Adrenal gland (tissue), 12 donors: ENCODE results near the gene PEA15. TPM values are rescaled to one million over a fixed set of nuclear protein-coding genes. Genes with fewer than 3 reads are reported as not detected.

Experiments
- DNase-seq, 7 donors: peaks; one replicate each; pipeline ENCODE4 v3.0.0-alpha.2; 2019 to 2020
- H3K27ac ChIP-seq, 5 donors: fragments of 200-600 bp; sonication (generic) in 4 of 5; 1 replicate in 3 of 5; 2 replicates in 2 of 5; pipeline versions ENCODE4 v1.5.1 to v1.8.0; 2016 to 2020; ENCODE audit warnings: mild to moderate bottlenecking in 1 of 5
- H3K27me3 ChIP-seq: fragments of 200-600 bp; 2 replicates; pipeline ENCODE4 v1.8.0; 2021
- H3K36me3 ChIP-seq, 2 donors: fragments of 200-600 bp; replicated peaks in 1 of 2; 1 replicate in 1 of 2; 2 replicates in 1 of 2; pipeline versions ENCODE4 v1.5.1 to v1.8.0; 2018 to 2022
- H3K4me1 ChIP-seq, 2 donors: fragments of 200-600 bp; replicated peaks in 1 of 2; 1 replicate in 1 of 2; 2 replicates in 1 of 2; pipeline versions ENCODE4 v1.5.1 to v1.8.0; 2018 to 2021
- H3K4me3 ChIP-seq, 4 donors: fragments of 200-600 bp; sonication (generic) in 3 of 4; one replicate each; pipeline ENCODE4 v1.5.1; 2016 to 2018
- H3K9me3 ChIP-seq, 3 donors: fragments of 200-600 bp; sonication (generic) in 1 of 3; replicated peaks in 1 of 3; 1 replicate in 2 of 3; 2 replicates in 1 of 3; pipeline versions ENCODE4 v1.5.1 to v1.8.0; 2016 to 2021
- POLR2A ChIP-seq, 2 donors: fragments of 450-650 bp; IDR thresholded peaks; one replicate each; pipeline ENCODE4 v1.6.1; 2017; ENCODE audit warnings: antibody characterized with exemption in 2 of 2, mild to moderate bottlenecking in 2 of 2, moderate library complexity in 1 of 2
- WGBS, 4 donors: extraction: QIAGEN DNeasy Blood & Tissue Kit in 2 of 4; methylation state at CpG; one replicate each; pipeline versions ENCODE4 v1.1.5 to v1.1.7; 2013 to 2017; 5-methylcytosine and 5-hydroxymethylcytosine counted together
- intact Hi-C, 2 donors: fragments of 100-400 bp; cut with DNase I; formaldehyde crosslinking; loops; one replicate each; pipeline versions ENCODE4 v1.14.1 to v1.15.0; 2022 to 2023
- polyA plus RNA-seq, 3 donors: library from polyadenylated mRNA; stranded (reverse); fragments of 200-250 nt in 2 of 3; fragments of 350-450 nt in 1 of 3; fragmentation: Illumina TruSeq in 1 of 3; extraction: RNeasy Lipid Tissue Mini Kit (QIAGEN cat#74804) in 1 of 3; gene quantifications; one replicate each; pipeline ENCODE4 v1.2.3, GENCODE V29; 2013 to 2014
- total RNA-seq, 9 donors: library from RNA; depleted of rRNA in 4 of 9; stranded (reverse); fragments of >200 nt in 4 of 9; fragments of 120-200 nt in 1 of 9; fragmentation: NEBNext Ultra II Directional in 1 of 9; extraction: Animal tissue kit (Norgen Biotek cat#: 25700) in 1 of 9; gene quantifications; one replicate each; pipeline versions ENCODE4 v1.1.0 to v1.2.4, GENCODE V29; 2013 to 2023
- TF ChIP-seq, protein P1 (sequence below), 6 experiments: fragments of 450-650 bp in 4 of 6; fragments of 200-600 bp in 2 of 6; sonication (generic) in 1 of 6; IDR thresholded peaks; 1 replicate in 5 of 6; 2 replicates in 1 of 6; pipeline versions ENCODE4 v1.5.1 to v1.8.0; 2016 to 2021; ENCODE audit warnings: antibody characterized with exemption in 6 of 6, mild to moderate bottlenecking in 2 of 6, moderate library complexity in 1 of 6
- donor health status: healthy with polysubstance abuse.
- donor health status: Bipolar disorder and iron deficiency.
- donor health status: DM: yes; HTN: yes; CAD: no.
- donor health status: DM: no; HTN: no; CAD: no.
- donor health status: DM: no; HTN: no; CAD: no.
- donor health status: DM: yes; HTN: yes; CAD: no.

The PEA15 gene
- total and polyA plus RNA-seq, 12 donors = 40.6 to 445 (median 106) TPM

DNA sequence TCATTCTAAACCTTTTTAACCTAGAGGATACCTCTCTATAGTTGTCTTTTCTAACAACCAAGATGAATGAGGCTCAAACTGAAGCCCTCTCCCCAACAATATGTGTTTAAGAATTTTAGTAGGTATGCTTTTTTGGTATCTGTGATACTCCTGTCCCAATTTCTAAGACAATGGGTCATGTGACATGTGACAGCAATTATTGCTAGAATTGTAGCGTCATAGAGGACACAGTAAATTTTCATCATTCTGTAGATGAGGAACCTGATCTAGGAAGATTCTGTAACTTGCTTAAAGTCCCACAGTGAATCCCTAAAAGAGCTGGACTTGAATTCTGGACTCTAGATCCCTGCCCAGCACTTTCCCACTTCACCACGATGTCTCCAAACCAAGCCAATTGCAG lies 26.5 kb upstream of the PEA15 start:
- Histone ChIP-seq H3K36me3 (no peaks in the 10 kb centered on the region), H3K27ac (no peak overlapping the region), H3K9me3 (no peaks in the 10 kb centered on the region), H3K4me3 (no peak overlapping the region), H3K4me1 (no peaks in the 10 kb centered on the region), H3K27me3 (no peaks in the 10 kb centered on the region)
- intact Hi-C loops = no loop called here
- DNase-seq = no peak
- WGBS, 4 donors = 89 to 97% (median 93%) methylated on average over 2 of the region's 2 CpGs
- TF ChIP-seq, protein P1, sequence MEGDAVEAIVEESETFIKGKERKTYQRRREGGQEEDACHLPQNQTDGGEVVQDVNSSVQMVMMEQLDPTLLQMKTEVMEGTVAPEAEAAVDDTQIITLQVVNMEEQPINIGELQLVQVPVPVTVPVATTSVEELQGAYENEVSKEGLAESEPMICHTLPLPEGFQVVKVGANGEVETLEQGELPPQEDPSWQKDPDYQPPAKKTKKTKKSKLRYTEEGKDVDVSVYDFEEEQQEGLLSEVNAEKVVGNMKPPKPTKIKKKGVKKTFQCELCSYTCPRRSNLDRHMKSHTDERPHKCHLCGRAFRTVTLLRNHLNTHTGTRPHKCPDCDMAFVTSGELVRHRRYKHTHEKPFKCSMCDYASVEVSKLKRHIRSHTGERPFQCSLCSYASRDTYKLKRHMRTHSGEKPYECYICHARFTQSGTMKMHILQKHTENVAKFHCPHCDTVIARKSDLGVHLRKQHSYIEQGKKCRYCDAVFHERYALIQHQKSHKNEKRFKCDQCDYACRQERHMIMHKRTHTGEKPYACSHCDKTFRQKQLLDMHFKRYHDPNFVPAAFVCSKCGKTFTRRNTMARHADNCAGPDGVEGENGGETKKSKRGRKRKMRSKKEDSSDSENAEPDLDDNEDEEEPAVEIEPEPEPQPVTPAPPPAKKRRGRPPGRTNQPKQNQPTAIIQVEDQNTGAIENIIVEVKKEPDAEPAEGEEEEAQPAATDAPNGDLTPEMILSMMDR (IDR thresholded peaks at IDR 0.05) = no peak
- no peak for TF ChIP-seq POLR2A (IDR thresholded peaks at IDR 0.05)

DNA sequence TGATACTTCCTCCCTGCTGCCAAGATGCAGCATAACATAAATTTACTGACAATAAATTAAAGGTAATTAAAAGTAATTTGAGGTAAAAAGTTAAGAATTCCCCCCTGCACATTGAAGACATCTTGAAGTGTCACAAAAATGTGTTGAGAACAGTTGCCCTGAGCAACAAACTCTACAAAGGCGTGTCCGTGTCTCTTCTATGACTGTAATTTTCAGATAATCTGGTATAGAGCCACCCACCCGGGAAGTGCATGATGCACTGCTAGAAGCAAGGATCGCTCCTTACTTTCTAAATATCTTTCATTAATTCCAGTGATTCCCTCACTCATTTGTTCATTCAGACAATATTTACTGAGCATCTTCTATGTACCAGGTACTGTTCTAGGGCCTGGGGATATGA lies 25.8 kb upstream of the PEA15 start:
- no peak for TF ChIP-seq POLR2A (IDR thresholded peaks at IDR 0.05)
- TF ChIP-seq, protein P1 (IDR thresholded peaks at IDR 0.05) = no peak
- H3K36me3 ChIP-seq = no peaks in the 10 kb centered on the region
- H3K4me3 ChIP-seq = no peak overlapping the region

DNA sequence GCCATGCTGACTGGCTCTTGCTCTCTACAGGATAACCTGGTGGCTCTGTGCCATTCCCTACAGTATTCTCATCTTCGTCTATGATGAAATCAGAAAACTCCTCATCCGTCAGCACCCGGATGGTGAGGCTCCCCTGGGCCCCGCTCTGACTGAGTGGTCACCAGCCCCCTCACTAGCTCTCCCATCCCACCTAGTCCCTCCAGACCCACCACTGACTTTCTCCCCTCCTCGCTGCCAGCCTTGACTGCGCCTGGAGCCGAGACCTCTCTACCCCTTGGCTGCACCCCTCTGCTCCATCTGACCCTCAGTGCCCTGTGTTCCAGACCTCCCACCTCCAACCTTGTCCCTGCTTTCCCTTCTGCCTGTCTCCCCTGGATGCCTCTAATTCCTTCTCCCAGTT lies 18.9 kb upstream of the PEA15 start:
- no peaks in the 10 kb centered on the region for H3K27me3 ChIP-seq
- H3K4me1 ChIP-seq = no peaks in the 10 kb centered on the region
- H3K36me3 ChIP-seq = no peaks in the 10 kb centered on the region
- H3K27ac ChIP-seq = no peak overlapping the region
- H3K9me3 ChIP-seq = no peaks in the 10 kb centered on the region
- 84 to 85% (median 84%) methylated on average over 7 of the region's 7 CpGs for WGBS, 4 donors
- DNase-seq = no peak
- TF ChIP-seq, protein P1 (IDR thresholded peaks at IDR 0.05) = no peak
- no peak for TF ChIP-seq POLR2A (IDR thresholded peaks at IDR 0.05)
- no peak overlapping the region for H3K4me3 ChIP-seq
- intact Hi-C loops = no loop called here

More for the DNA sequence above, 25.8 kb upstream of the PEA15 start:
- Histone ChIP-seq H3K4me1 (no peaks in the 10 kb centered on the region), H3K27me3 (no peaks in the 10 kb centered on the region), H3K9me3 (no peaks in the 10 kb centered on the region), H3K27ac (no peak overlapping the region)
- WGBS, 4 donors = 83 to 92% (median 88%) methylated on average over 4 of the region's 4 CpGs
- no peak for DNase-seq
- intact Hi-C loops = no loop called here

DNA sequence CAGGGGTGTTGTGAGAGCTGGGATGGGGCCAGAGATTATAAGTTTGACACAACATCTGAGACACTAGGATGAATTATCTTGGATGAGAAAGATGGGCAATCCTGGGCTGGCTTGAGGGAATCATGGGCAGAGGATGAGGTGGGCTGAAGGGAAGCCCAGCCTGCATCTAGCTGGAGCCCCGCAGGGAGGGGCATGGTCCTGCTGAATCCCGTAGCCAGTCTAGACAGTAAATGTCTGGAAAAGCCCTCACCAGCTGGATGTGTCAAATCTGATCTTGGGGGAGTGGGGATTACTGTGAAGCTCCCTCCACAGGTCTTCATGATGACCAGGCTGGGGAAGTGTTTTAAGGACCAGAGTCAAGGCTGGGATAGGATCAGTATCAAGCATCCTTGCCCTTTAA lies 18.5 kb upstream of the PEA15 start:
- intact Hi-C loops = no loop called here
- DNase-seq = no peak
- TF ChIP-seq, protein P1 (IDR thresholded peaks at IDR 0.05) = no peak
- no peak for TF ChIP-seq POLR2A (IDR thresholded peaks at IDR 0.05)
- H3K27ac ChIP-seq = no peak overlapping the region
- no peaks in the 10 kb centered on the region for H3K36me3 ChIP-seq
- WGBS, 4 donors = 70 to 86% (median 80%) methylated on average over 2 of the region's 2 CpGs; no CpG with 5 or more reads in 1 of the 4 donors
- H3K27me3 ChIP-seq = no peaks in the 10 kb centered on the region
- no peaks in the 10 kb centered on the region for H3K4me1 ChIP-seq
- H3K9me3 ChIP-seq = no peaks in the 10 kb centered on the region
- H3K4me3 ChIP-seq = no peak overlapping the region
